Liver (tissue), 3 donors: ENCODE results near the gene IL17RE.

Source experiments
- FOXA1 ChIP-seq: IDR thresholded peaks from 2 replicates; pipeline ENCODE4 v1.6.1; 2016; ENCODE audit warnings: antibody characterized with exemption
- GABPA ChIP-seq, 2 donors: IDR thresholded peaks in 1 of 2; conservative IDR thresholded peaks in 1 of 2; 2 replicates each; pipeline ENCODE4 v1.6.1; 2016; ENCODE audit warnings: antibody characterized with exemption in 2 of 2, mild to moderate bottlenecking in 1 of 2, moderate library complexity in 1 of 2
- JUND ChIP-seq, 2 donors: IDR thresholded peaks; 2 replicates each; pipeline ENCODE4 v1.6.1; 2016; ENCODE audit warnings: antibody characterized with exemption in 2 of 2
- RAD21 ChIP-seq, 2 donors: IDR thresholded peaks; 2 replicates each; pipeline ENCODE4 v1.6.1; 2016; ENCODE audit warnings: antibody characterized with exemption in 2 of 2, mild to moderate bottlenecking in 2 of 2
- SP1 ChIP-seq: IDR thresholded peaks from 2 replicates; pipeline ENCODE4 v1.6.1; 2018; ENCODE audit warnings: antibody characterized with exemption, mild to moderate bottlenecking
- TAF1 ChIP-seq: conservative IDR thresholded peaks from 2 replicates; pipeline ENCODE4 v1.6.1; 2016; ENCODE audit warnings: antibody characterized with exemption, mild to moderate bottlenecking
- YY1 ChIP-seq: IDR thresholded peaks from 2 replicates; pipeline ENCODE4 v1.6.1; 2016; ENCODE audit warnings: antibody characterized with exemption, mild to moderate bottlenecking
- TF ChIP-seq, protein P1 (sequence below): fragments of 150-350 bp; IDR thresholded peaks from 2 replicates; pipeline ENCODE4 v1.5.1; 2017; ENCODE audit warnings: improper control_type of control experiment, low read depth, low read length; ENCODE audit not compliant: missing input control
- TF ChIP-seq, protein P2 (sequence below): IDR thresholded peaks from 2 replicates; pipeline ENCODE4 v1.6.1; 2016; ENCODE audit warnings: antibody characterized with exemption
- TF ChIP-seq, protein P3 (sequence below): IDR thresholded peaks from 2 replicates; pipeline ENCODE4 v1.6.1; 2016; ENCODE audit warnings: antibody characterized with exemption, mild to moderate bottlenecking
- donor health status: healthy.
- donor health status: healthy.

DNA sequence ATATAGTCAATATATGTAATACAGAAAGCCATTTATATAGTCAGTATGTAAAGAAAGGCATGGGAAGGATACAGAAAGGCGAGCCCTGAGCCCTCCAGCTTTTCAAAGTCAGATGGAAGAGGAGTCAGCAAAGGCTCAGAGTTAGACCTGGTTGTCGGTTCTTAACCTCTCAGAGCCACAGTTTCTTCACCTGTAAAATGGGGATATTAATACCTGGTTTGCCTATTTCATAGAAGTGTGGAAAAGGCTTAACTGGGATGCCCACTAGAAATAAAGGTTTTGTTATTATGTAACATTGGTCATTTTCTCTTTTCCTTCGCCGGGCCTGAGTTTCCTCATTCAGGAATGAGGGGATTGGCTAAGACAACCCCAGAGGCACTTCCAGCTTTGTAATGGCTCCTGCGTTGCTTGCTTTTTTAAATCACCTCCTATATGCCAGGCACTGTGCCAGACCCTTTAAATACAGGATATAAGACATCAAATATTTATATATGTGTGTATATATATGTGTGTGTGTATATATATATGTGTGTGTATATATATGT is 33.4 kb downstream of the IL17RE start:
- TF ChIP-seq, protein P1, sequence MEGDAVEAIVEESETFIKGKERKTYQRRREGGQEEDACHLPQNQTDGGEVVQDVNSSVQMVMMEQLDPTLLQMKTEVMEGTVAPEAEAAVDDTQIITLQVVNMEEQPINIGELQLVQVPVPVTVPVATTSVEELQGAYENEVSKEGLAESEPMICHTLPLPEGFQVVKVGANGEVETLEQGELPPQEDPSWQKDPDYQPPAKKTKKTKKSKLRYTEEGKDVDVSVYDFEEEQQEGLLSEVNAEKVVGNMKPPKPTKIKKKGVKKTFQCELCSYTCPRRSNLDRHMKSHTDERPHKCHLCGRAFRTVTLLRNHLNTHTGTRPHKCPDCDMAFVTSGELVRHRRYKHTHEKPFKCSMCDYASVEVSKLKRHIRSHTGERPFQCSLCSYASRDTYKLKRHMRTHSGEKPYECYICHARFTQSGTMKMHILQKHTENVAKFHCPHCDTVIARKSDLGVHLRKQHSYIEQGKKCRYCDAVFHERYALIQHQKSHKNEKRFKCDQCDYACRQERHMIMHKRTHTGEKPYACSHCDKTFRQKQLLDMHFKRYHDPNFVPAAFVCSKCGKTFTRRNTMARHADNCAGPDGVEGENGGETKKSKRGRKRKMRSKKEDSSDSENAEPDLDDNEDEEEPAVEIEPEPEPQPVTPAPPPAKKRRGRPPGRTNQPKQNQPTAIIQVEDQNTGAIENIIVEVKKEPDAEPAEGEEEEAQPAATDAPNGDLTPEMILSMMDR = no peak
- TF ChIP-seq JUND (IDR thresholded peaks at IDR 0.05) (no peak), GABPA (IDR thresholded peaks at IDR 0.05 in 1 of 2, conservative IDR thresholded peaks at IDR 0.05 in 1 of 2) (no peak), RAD21 (IDR thresholded peaks at IDR 0.05) (no peak), TAF1 (no peak), YY1 (no peak), SP1 (no peak), FOXA1 (no peak)
- TF ChIP-seq, protein P2, sequence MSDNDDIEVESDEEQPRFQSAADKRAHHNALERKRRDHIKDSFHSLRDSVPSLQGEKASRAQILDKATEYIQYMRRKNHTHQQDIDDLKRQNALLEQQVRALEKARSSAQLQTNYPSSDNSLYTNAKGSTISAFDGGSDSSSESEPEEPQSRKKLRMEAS = no peak
- TF ChIP-seq, protein P3, sequence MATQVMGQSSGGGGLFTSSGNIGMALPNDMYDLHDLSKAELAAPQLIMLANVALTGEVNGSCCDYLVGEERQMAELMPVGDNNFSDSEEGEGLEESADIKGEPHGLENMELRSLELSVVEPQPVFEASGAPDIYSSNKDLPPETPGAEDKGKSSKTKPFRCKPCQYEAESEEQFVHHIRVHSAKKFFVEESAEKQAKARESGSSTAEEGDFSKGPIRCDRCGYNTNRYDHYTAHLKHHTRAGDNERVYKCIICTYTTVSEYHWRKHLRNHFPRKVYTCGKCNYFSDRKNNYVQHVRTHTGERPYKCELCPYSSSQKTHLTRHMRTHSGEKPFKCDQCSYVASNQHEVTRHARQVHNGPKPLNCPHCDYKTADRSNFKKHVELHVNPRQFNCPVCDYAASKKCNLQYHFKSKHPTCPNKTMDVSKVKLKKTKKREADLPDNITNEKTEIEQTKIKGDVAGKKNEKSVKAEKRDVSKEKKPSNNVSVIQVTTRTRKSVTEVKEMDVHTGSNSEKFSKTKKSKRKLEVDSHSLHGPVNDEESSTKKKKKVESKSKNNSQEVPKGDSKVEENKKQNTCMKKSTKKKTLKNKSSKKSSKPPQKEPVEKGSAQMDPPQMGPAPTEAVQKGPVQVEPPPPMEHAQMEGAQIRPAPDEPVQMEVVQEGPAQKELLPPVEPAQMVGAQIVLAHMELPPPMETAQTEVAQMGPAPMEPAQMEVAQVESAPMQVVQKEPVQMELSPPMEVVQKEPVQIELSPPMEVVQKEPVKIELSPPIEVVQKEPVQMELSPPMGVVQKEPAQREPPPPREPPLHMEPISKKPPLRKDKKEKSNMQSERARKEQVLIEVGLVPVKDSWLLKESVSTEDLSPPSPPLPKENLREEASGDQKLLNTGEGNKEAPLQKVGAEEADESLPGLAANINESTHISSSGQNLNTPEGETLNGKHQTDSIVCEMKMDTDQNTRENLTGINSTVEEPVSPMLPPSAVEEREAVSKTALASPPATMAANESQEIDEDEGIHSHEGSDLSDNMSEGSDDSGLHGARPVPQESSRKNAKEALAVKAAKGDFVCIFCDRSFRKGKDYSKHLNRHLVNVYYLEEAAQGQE = no peak
